IMR-90 (cell line): Measurements from ENCODE around the gene GPRC5D. TPM values are rescaled to one million over a fixed set of nuclear protein-coding genes. Genes with fewer than 3 reads are reported as not detected.

Experiments
- ATAC-seq: fragments of 200-7000 bp; cut with Tn5 transposase; 2 replicates; pipeline ENCODE4 v1.9.1; 2020; ENCODE audit warnings: low read depth, mild to moderate bottlenecking, moderate library complexity
- BruUV-seq: library from RNA; stranded (reverse); fragments of 400-500 nt; replicated peaks from 2 replicates; lab custom pipeline; 2021; lab: Mats Ljungman, UMichigan
- CTCF ChIA-PET: fragments of 300-600 bp; formaldehyde crosslinking; extraction: SDS; loops from one replicate; lab custom pipeline; 2021; ENCODE audit warnings: antibody characterized with exemption; lab: Yijun Ruan, JAX
- POLR2A ChIA-PET: fragments of 300-600 bp; sonication (Branson Sonifier 250); formaldehyde crosslinking; loops from one replicate; lab custom pipeline; 2022; ENCODE audit warnings: antibody characterized with exemption; ENCODE audit not compliant: unreplicated experiment; lab: Charles Lee
- DNase-seq: peaks from one replicate; pipeline ENCODE4 v3.0.0; 2013
- H2AFZ ChIP-seq: replicated peaks from 2 replicates; pipeline ENCODE3; 2013; ENCODE audit warnings: low read length, mild to moderate bottlenecking; ENCODE audit not compliant: poor library complexity
- H2AK5ac ChIP-seq: 2 replicates; pipeline ENCODE4 v1.6.1; 2013; ENCODE audit warnings: low read depth, low read length, inconsistent platforms
- H2AK9ac ChIP-seq: replicated peaks from 2 replicates; pipeline ENCODE3; 2013; ENCODE audit warnings: mild to moderate bottlenecking, low read depth, low read length, moderate library complexity; ENCODE audit not compliant: poor library complexity
- H2BK120ac ChIP-seq: 2 replicates; pipeline ENCODE4 v1.6.1; 2013; ENCODE audit warnings: low read depth, low read length, inconsistent platforms
- H2BK15ac ChIP-seq: 3 replicates; pipeline ENCODE4 v1.6.1; 2013; ENCODE audit warnings: low read depth, low read length, inconsistent platforms
- H2BK20ac ChIP-seq: 2 replicates; pipeline ENCODE4 v1.6.1; 2013; ENCODE audit warnings: low read depth, mild to moderate bottlenecking, inconsistent platforms, low read length, moderate library complexity
- H2BK5ac ChIP-seq: 2 replicates; pipeline ENCODE4 v1.6.1; 2013; ENCODE audit warnings: mild to moderate bottlenecking, low read depth, low read length, inconsistent platforms; ENCODE audit not compliant: poor library complexity, severe bottlenecking
- H3K14ac ChIP-seq: replicated peaks from 2 replicates; pipeline ENCODE4 v1.6.1; 2013; ENCODE audit warnings: low read depth, low read length, inconsistent platforms
- H3K18ac ChIP-seq: 2 replicates; pipeline ENCODE4 v1.6.1; 2013; ENCODE audit warnings: low read depth, low read length, control low read depth
- H3K23ac ChIP-seq: 2 replicates; pipeline ENCODE4 v1.6.1; 2013; ENCODE audit warnings: low read depth, low read length, inconsistent platforms
- H3K27ac ChIP-seq: 2 replicates; pipeline ENCODE4 v1.5.1; 2013; ENCODE audit warnings: mild to moderate bottlenecking, control low read depth, low read length; ENCODE audit not compliant: insufficient read depth
- H3K27me3 ChIP-seq: 2 replicates; pipeline ENCODE4 v1.6.1; 2013; ENCODE audit warnings: low read length; ENCODE audit not compliant: control insufficient read depth, insufficient read depth
- H3K36me3 ChIP-seq: 2 replicates; pipeline ENCODE4 v1.6.1; 2013; ENCODE audit warnings: low read length, mixed read lengths; ENCODE audit not compliant: control insufficient read depth, insufficient read depth
- H3K4ac ChIP-seq: 2 replicates; pipeline ENCODE4 v1.6.1; 2013; ENCODE audit warnings: low read depth, low read length, inconsistent platforms
- H3K4me1 ChIP-seq: 2 replicates; pipeline ENCODE4 v1.6.1; 2013; ENCODE audit warnings: low read length, mixed read lengths; ENCODE audit not compliant: control insufficient read depth, insufficient read depth
- H3K4me2 ChIP-seq: 2 replicates; pipeline ENCODE4 v1.6.1; 2013; ENCODE audit warnings: low read depth, mild to moderate bottlenecking, control low read depth, low read length, moderate library complexity
- H3K4me3 ChIP-seq: 2 replicates; pipeline ENCODE4 v1.5.1; 2013; ENCODE audit warnings: low read depth, mild to moderate bottlenecking, control low read depth, low read length, moderate library complexity; ENCODE audit not compliant: insufficient read depth
- H3K56ac ChIP-seq: 2 replicates; pipeline ENCODE4 v1.6.1; 2013; ENCODE audit warnings: low read length, inconsistent platforms; ENCODE audit not compliant: insufficient read depth; ENCODE audit errors: extremely low read depth
- H3K79me1 ChIP-seq, 2 experiments: 2 replicates each; pipeline ENCODE4 v1.6.1; 2013; ENCODE audit warnings: low read length in 2 of 2, inconsistent platforms in 1 of 2, low read depth in 1 of 2
- H3K9ac ChIP-seq: 2 replicates; pipeline ENCODE4 v1.6.1; 2013; ENCODE audit warnings: low read depth, low read length, control low read depth
- H3K9me1 ChIP-seq: 2 replicates; pipeline ENCODE4 v1.6.1; 2013; ENCODE audit warnings: low read length, inconsistent platforms; ENCODE audit not compliant: insufficient read depth
- H3K9me3 ChIP-seq: 2 replicates; pipeline ENCODE4 v1.6.1; 2013; ENCODE audit warnings: low read length; ENCODE audit not compliant: control insufficient read depth, insufficient read depth
- H4K20me1 ChIP-seq: 2 replicates; pipeline ENCODE4 v1.6.1; 2013; ENCODE audit warnings: low read length, inconsistent platforms; ENCODE audit not compliant: insufficient read depth
- H4K5ac ChIP-seq: 2 replicates; pipeline ENCODE4 v1.6.1; 2013; ENCODE audit warnings: mild to moderate bottlenecking, low read depth, low read length, control low read depth
- H4K8ac ChIP-seq, 2 experiments: 2 replicates each; pipeline ENCODE4 v1.6.1; 2013; ENCODE audit warnings: low read depth in 2 of 2, low read length in 2 of 2, control low read depth in 1 of 2, inconsistent platforms in 1 of 2
- H4K91ac ChIP-seq: 2 replicates; pipeline ENCODE4 v1.6.1; 2013; ENCODE audit warnings: low read depth, low read length, inconsistent platforms; ENCODE audit not compliant: insufficient read depth
- BHLHE40 ChIP-seq: fragments of 150-350 bp; IDR thresholded peaks from 2 replicates; pipeline ENCODE4 v1.6.1; 2016; ENCODE audit warnings: mild to moderate bottlenecking, low read depth, low read length
- CHD1 ChIP-seq: IDR thresholded peaks from 2 replicates; pipeline ENCODE4 v1.6.1; 2012; ENCODE audit warnings: low read depth, low read length, improper control_type of control experiment
- MAFK ChIP-seq: IDR thresholded peaks from 2 replicates; pipeline ENCODE4 v1.6.1; 2012; ENCODE audit warnings: low read depth, low read length, improper control_type of control experiment
- MXI1 ChIP-seq: IDR thresholded peaks from 2 replicates; pipeline ENCODE4 v1.6.1; 2012; ENCODE audit warnings: low read depth, mild to moderate bottlenecking, low read length, moderate library complexity, borderline replicate concordance
- NFE2L2 ChIP-seq: fragments of 150-350 bp; IDR thresholded peaks from 2 replicates; pipeline ENCODE4 v1.6.1; 2016; ENCODE audit warnings: low read depth, mild to moderate bottlenecking, low read length
- POLR2A ChIP-seq: IDR thresholded peaks from 2 replicates; pipeline ENCODE4 v1.6.1; 2012; ENCODE audit warnings: mild to moderate bottlenecking, low read depth, low read length
- RAD21 ChIP-seq: IDR thresholded peaks from 2 replicates; pipeline ENCODE4 v1.6.1; 2012; ENCODE audit warnings: low read length, improper control_type of control experiment
- RCOR1 ChIP-seq: IDR thresholded peaks from 2 replicates; pipeline ENCODE4 v1.6.1; 2012; ENCODE audit warnings: mild to moderate bottlenecking, low read length, improper control_type of control experiment; ENCODE audit not compliant: insufficient replicate concordance
- RFX5 ChIP-seq: IDR thresholded peaks from 2 replicates; pipeline ENCODE4 v1.8.0; 2012; ENCODE audit warnings: low read depth, mild to moderate bottlenecking, low read length, moderate library complexity
- SMC3 ChIP-seq: fragments of 150-350 bp; IDR thresholded peaks from 2 replicates; pipeline ENCODE4 v1.6.1; 2016; ENCODE audit warnings: low read depth, mild to moderate bottlenecking, antibody characterized with exemption, low read length, moderate library complexity
- WGBS, 2 experiments: methylation state at CpG; one replicate each; pipeline versions ENCODE4 v1.1.5 to v1.1.7; 2013; ENCODE audit warnings: missing lambda C conversion rate in 2 of 2; ENCODE audit not compliant: insufficient read length in 1 of 2; ENCODE audit errors: extremely low coverage in 2 of 2; 5-methylcytosine and 5-hydroxymethylcytosine counted together
- dilution Hi-C: fragments of 300-500 bp; cut with HindIII; formaldehyde crosslinking; loops from one replicate; pipeline ENCODE4 v1.14.3; 2018; ENCODE audit warnings: low sequenced_read_pairs; ENCODE audit not compliant: unreplicated experiment
- in situ Hi-C: fragments of 300-500 bp; cut with MboI; formaldehyde crosslinking; loops from 3 replicates; pipeline ENCODE4 v1.14.3; 2019; ENCODE audit warnings: low sequenced_read_pairs, inconsistent platforms, mixed read lengths
- intact Hi-C: fragments of 100-400 bp; cut with micrococcal nuclease; formaldehyde crosslinking; loops from 2 replicates; pipeline ENCODE4 v1.10.0; 2022
- polyA plus RNA-seq, 3 experiments: library from polyadenylated mRNA; depleted of rRNA; stranded (reverse); fragments of >200 nt; gene quantifications; 2 replicates each; pipeline ENCODE4 v1.2.3, GENCODE V29; 2012; ENCODE audit warnings: low replicate concordance in 1 of 3
- total RNA-seq: library from RNA; depleted of rRNA; stranded (reverse); fragments of >200 nt; gene quantifications from 2 replicates; pipeline ENCODE4 v1.2.3, GENCODE V29; 2012
- TF ChIP-seq, protein P1 (sequence below): fragments of 150-350 bp; IDR thresholded peaks from 2 replicates; pipeline ENCODE4 v1.6.1; 2016; ENCODE audit warnings: low read depth, mild to moderate bottlenecking, low read length, moderate library complexity, borderline replicate concordance
- TF ChIP-seq, protein P2 (sequence below): fragments of 150-350 bp; IDR thresholded peaks from 2 replicates; pipeline ENCODE4 v1.6.1; 2017; ENCODE audit warnings: mild to moderate bottlenecking, antibody characterized with exemption, low read length, low read depth
- TF ChIP-seq, protein P3 (sequence below): conservative IDR thresholded peaks from 2 replicates; pipeline ENCODE4 v1.5.1; 2012; ENCODE audit warnings: mild to moderate bottlenecking, low read depth, low read length, improper control_type of control experiment

The GPRC5D gene
- total and polyA plus RNA-seq, 2 of the 4 experiments (the other 2 are of a cell fraction) = not detected

DNA sequence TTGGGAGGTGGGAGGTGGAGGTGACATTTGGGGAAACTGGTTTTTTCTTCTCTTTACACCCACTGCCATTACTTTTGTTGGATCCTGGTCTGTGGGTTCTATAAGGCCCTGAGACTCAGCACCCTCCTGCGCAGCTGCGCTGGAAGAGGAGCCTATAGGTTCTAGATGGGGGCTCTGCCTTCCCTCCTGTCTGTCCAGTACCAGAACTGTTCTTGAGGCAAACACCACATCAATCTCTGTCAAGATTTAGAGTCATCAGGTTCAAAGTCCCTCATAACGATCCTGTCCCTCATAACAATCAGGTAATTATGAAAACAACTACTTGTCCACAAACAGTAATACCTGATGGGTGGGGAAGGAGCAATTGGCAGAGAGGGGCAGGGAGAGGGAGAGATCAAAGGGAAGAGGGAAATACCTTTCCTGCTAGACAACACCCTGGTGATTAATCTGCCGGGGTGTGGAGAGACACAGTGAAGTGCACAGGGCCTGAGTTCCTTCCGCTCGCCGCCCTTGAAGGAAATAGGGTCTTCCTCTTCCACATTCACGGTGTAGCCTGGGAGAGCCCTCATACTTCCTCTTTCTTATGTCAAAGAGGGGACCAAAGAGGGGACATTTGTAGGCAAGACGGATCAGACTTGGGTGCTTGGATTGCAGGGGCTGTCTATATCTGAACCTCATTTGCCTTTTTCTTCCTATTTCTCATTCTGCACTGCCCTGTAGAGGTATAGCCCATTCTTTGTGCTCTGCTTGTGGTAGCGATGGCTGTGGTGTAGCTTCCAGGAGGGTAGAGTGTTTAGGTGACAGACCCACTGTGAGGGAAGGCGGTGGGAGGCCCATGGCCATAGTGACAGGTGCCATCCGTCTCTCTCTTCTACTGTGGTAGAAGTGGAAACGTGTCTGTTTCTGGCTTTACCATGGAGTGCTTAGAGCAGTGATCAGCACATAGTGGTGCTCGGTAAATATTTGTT, 48.0 kb downstream of the GPRC5D start:
- intact Hi-C loops (no loop called here), in situ Hi-C loops (loop anchor here (25.0 kb wide), 1 partner anchor 633 kb away; no protein-coding TSS in a partner anchor), dilution Hi-C loops (no loop called here)
- Histone ChIP-seq H2AK9ac (no peak overlapping the region), H2AFZ (no peak overlapping the region), H3K14ac (no peak overlapping the region), H3K23ac (no peak overlapping the region), H2BK120ac (no peak overlapping the region; the same call in 1 of the 2 replicates), H3K79me1 (peaks cover 32 to 66% of the 10 kb centered on the region in 2 experiments; a peak in 3 of 4 replicates), H3K56ac (no peak overlapping the region), H3K4me1 (peaks cover 21% of the 10 kb centered on the region), H3K27me3 (no peaks in the 10 kb centered on the region), H3K27ac (no peak overlapping the region), H3K4ac (peak overlapping the region; percentile 40), H4K20me1 (peaks cover 33% of the 10 kb centered on the region), H4K91ac (no peak overlapping the region), H2BK20ac (peak overlapping the region; percentile 23; the same call in 1 of the 2 replicates), H3K4me2 (no peak overlapping the region), H3K18ac (no peak overlapping the region), H3K9me3 (no peaks in the 10 kb centered on the region), H2AK5ac (peak overlapping the region; percentile 57; the same call in 1 of the 2 replicates), H4K8ac (no peak overlapping the region; a peak in 1 of 4 replicates), H3K4me3 (no peak overlapping the region), H2BK15ac (no peak overlapping the region), H3K36me3 (peaks cover 24% of the 10 kb centered on the region), H2BK5ac (no peak overlapping the region), H4K5ac (no peak overlapping the region; the same call in 1 of the 2 replicates), H3K9me1 (peaks cover 32% of the 10 kb centered on the region), H3K9ac (no peak overlapping the region)
- ChIA-PET CTCF (interaction anchor here (0.7 kb wide), 1 partner anchor 73 kb away, joined by 3 read pairs; no protein-coding TSS in a partner anchor), POLR2A (no interaction called here)
- no peak for DNase-seq
- no peak for ATAC-seq
- BruUV-seq = no TSS peak
- WGBS, 2 experiments = no CpG with 5 or more reads among the region's 14 CpGs
- TF ChIP-seq NFE2L2 (no peak), RCOR1 (no peak), SMC3 (no peak), RAD21 (no peak), RFX5 (no peak), CHD1 (no peak), MXI1 (no peak), BHLHE40 (no peak), MAFK (no peak), POLR2A (no peak; the same call in 1 of the 2 replicates)
- TF ChIP-seq, protein P1, sequence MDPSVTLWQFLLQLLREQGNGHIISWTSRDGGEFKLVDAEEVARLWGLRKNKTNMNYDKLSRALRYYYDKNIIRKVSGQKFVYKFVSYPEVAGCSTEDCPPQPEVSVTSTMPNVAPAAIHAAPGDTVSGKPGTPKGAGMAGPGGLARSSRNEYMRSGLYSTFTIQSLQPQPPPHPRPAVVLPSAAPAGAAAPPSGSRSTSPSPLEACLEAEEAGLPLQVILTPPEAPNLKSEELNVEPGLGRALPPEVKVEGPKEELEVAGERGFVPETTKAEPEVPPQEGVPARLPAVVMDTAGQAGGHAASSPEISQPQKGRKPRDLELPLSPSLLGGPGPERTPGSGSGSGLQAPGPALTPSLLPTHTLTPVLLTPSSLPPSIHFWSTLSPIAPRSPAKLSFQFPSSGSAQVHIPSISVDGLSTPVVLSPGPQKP = no peak
- TF ChIP-seq, protein P2, sequence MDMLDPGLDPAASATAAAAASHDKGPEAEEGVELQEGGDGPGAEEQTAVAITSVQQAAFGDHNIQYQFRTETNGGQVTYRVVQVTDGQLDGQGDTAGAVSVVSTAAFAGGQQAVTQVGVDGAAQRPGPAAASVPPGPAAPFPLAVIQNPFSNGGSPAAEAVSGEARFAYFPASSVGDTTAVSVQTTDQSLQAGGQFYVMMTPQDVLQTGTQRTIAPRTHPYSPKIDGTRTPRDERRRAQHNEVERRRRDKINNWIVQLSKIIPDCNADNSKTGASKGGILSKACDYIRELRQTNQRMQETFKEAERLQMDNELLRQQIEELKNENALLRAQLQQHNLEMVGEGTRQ = no peak
- TF ChIP-seq, protein P3, sequence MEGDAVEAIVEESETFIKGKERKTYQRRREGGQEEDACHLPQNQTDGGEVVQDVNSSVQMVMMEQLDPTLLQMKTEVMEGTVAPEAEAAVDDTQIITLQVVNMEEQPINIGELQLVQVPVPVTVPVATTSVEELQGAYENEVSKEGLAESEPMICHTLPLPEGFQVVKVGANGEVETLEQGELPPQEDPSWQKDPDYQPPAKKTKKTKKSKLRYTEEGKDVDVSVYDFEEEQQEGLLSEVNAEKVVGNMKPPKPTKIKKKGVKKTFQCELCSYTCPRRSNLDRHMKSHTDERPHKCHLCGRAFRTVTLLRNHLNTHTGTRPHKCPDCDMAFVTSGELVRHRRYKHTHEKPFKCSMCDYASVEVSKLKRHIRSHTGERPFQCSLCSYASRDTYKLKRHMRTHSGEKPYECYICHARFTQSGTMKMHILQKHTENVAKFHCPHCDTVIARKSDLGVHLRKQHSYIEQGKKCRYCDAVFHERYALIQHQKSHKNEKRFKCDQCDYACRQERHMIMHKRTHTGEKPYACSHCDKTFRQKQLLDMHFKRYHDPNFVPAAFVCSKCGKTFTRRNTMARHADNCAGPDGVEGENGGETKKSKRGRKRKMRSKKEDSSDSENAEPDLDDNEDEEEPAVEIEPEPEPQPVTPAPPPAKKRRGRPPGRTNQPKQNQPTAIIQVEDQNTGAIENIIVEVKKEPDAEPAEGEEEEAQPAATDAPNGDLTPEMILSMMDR = no peak
